Astrocyte (in vitro differentiated cells and primary cell): Measurements from ENCODE around the gene PAGR1. TPM values are rescaled to one million over a fixed set of nuclear protein-coding genes. Genes with fewer than 3 reads are reported as not detected.

Experiments
- DNase-seq: peaks from one replicate; pipeline ENCODE4 v3.0.0-alpha.2; 2010; ENCODE audit warnings: low read depth
- FAIRE-seq: peaks from 2 replicates; lab custom pipeline; 2011; peaks lifted over from hg19 to GRCh38; lab: Jason Lieb, UNC
- H2AFZ ChIP-seq: 2 replicates; pipeline ENCODE4 v1.6.0; 2012; ENCODE audit warnings: low read depth, low read length, inconsistent platforms
- H3K27ac ChIP-seq: 2 replicates; pipeline ENCODE4 v1.5.1; 2011; ENCODE audit warnings: low read depth, low read length, inconsistent platforms
- H3K27me3 ChIP-seq: 2 replicates; pipeline ENCODE4 v1.6.0; 2011; ENCODE audit warnings: low read length, inconsistent platforms; ENCODE audit not compliant: insufficient read depth
- H3K36me3 ChIP-seq: 2 replicates; pipeline ENCODE4 v1.5.1; 2011; ENCODE audit warnings: low read length, inconsistent platforms; ENCODE audit not compliant: insufficient read depth
- H3K4me1 ChIP-seq: 2 replicates; pipeline ENCODE4 v1.5.1; 2011; ENCODE audit warnings: low read length, inconsistent platforms; ENCODE audit not compliant: insufficient read depth
- H3K4me2 ChIP-seq: 2 replicates; pipeline ENCODE4 v1.6.0; 2012; ENCODE audit warnings: low read length, inconsistent platforms
- H3K4me3 ChIP-seq: 2 replicates; pipeline ENCODE4 v1.5.1; 2011; ENCODE audit warnings: low read depth, mild to moderate bottlenecking, low read length, inconsistent platforms; ENCODE audit not compliant: insufficient read depth
- H3K79me2 ChIP-seq: 2 replicates; pipeline ENCODE4 v1.6.0; 2012; ENCODE audit warnings: mild to moderate bottlenecking, low read length, inconsistent platforms; ENCODE audit not compliant: insufficient read depth
- H3K9ac ChIP-seq: 2 replicates; pipeline ENCODE4 v1.6.0; 2012; ENCODE audit warnings: mild to moderate bottlenecking, low read length, inconsistent platforms
- H3K9me3 ChIP-seq: 2 replicates; pipeline ENCODE4 v1.5.1; 2012; ENCODE audit warnings: low read depth, mild to moderate bottlenecking, low read length, inconsistent platforms; ENCODE audit not compliant: insufficient read depth
- H4K20me1 ChIP-seq: 2 replicates; pipeline ENCODE4 v1.6.0; 2012; ENCODE audit warnings: low read length, inconsistent platforms; ENCODE audit not compliant: insufficient read depth
- H3K27ac Mint-ChIP-seq: one replicate; pipeline ENCODE4 v1.8.0; 2021; ENCODE audit warnings: mild to moderate bottlenecking, mixed read lengths; ENCODE audit not compliant: unreplicated experiment
- H3K27me3 Mint-ChIP-seq: one replicate; pipeline ENCODE4 v1.8.0; 2021; ENCODE audit warnings: low read depth, mixed read lengths; ENCODE audit not compliant: unreplicated experiment
- H3K36me3 Mint-ChIP-seq: one replicate; pipeline ENCODE4 v1.8.0; 2021; ENCODE audit warnings: low read depth, mixed read lengths; ENCODE audit not compliant: unreplicated experiment
- H3K4me1 Mint-ChIP-seq: one replicate; pipeline ENCODE4 v1.8.0; 2021; ENCODE audit warnings: low read depth, mixed read lengths; ENCODE audit not compliant: unreplicated experiment
- H3K4me3 Mint-ChIP-seq: one replicate; pipeline ENCODE4 v1.8.0; 2021; ENCODE audit warnings: mild to moderate bottlenecking, moderate library complexity, mixed read lengths; ENCODE audit not compliant: unreplicated experiment
- H3K9me3 Mint-ChIP-seq: one replicate; pipeline ENCODE4 v1.8.0; 2021; ENCODE audit warnings: mild to moderate bottlenecking, mixed read lengths; ENCODE audit not compliant: unreplicated experiment
- EZH2 ChIP-seq: IDR thresholded peaks from 2 replicates; pipeline ENCODE4 v1.6.1; 2012; ENCODE audit warnings: mild to moderate bottlenecking, low read length, inconsistent platforms; ENCODE audit not compliant: insufficient read depth
- total RNA-seq: library from RNA; stranded (reverse); gene quantifications from 2 replicates; pipeline ENCODE4 v1.2.1, GENCODE V29; 2021
- TF ChIP-seq, protein P1 (sequence below): IDR thresholded peaks from 2 replicates; pipeline ENCODE4 v1.5.1; 2011; ENCODE audit warnings: low read depth, mild to moderate bottlenecking, inconsistent platforms, low read length, moderate library complexity; ENCODE audit not compliant: insufficient read depth

Gene PAGR1
- total RNA-seq, 1 donor from 2014 or later: 20.8 TPM

DNA sequence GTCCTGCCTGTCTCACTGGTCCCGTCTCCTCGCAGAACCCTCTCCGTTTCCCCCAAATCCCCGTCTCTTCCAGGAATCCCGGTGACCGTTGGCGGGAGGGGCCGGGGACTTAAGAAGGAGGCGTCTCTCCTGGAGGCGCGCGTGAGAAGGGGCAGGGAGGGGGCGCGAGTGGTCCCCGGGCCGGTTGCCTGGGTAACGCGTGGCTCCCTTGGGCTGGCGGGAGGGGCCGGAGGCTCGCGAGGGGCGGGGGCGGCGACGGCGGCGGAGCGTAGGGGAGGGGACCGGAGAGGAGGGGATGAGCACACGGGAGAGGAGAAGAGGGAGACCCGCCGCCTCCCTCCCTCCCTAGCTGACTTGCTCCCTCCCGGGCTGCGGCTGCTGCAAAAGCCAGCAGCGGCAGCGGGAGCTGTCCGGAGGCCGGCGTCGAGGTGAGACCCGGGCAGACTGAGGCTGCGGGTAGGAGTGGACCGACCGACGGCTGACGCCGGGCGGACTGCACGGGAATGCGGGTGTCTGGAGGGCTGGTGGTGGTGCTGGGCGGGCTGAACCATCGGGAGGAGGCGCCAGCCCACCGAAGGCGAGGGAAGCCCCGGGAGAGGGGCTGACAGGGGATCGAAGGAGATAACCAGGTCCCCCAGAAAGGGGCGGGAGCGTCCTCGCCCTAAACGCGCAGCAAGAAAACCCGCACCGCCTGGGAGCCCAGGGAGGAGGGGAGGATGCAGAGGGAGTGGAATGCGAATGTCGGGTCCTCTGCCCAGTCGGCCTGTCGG lies 3.9 kb upstream of the PAGR1 start, which contains the start of gene PRRT2:
Gene PRRT2, plus strand, starts transcription at position 298 of the 770 bp plus-strand sequence. CDS start 862 bp downstream, outside the sequence.
- H3K27me3 Mint-ChIP-seq: no peaks in the 10 kb centered on the region
- H4K20me1 ChIP-seq: peaks cover 34% of the 10 kb centered on the region
- no peak for DNase-seq
- no peaks in the 10 kb centered on the region for H3K9me3 Mint-ChIP-seq
- peak within 1 kb of the TSS; percentile 54 for H2AFZ ChIP-seq
- H3K79me2 ChIP-seq: peaks cover 44% of the 10 kb centered on the region
- H3K4me3 Mint-ChIP-seq: peak within 1 kb of the TSS; percentile 83
- H3K4me2 ChIP-seq: peak within 1 kb of the TSS; percentile 93
- FAIRE-seq: no peak
- TF ChIP-seq EZH2: no peak
- TF ChIP-seq, protein P1, sequence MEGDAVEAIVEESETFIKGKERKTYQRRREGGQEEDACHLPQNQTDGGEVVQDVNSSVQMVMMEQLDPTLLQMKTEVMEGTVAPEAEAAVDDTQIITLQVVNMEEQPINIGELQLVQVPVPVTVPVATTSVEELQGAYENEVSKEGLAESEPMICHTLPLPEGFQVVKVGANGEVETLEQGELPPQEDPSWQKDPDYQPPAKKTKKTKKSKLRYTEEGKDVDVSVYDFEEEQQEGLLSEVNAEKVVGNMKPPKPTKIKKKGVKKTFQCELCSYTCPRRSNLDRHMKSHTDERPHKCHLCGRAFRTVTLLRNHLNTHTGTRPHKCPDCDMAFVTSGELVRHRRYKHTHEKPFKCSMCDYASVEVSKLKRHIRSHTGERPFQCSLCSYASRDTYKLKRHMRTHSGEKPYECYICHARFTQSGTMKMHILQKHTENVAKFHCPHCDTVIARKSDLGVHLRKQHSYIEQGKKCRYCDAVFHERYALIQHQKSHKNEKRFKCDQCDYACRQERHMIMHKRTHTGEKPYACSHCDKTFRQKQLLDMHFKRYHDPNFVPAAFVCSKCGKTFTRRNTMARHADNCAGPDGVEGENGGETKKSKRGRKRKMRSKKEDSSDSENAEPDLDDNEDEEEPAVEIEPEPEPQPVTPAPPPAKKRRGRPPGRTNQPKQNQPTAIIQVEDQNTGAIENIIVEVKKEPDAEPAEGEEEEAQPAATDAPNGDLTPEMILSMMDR: no peak
- H3K4me1 ChIP-seq: peaks cover 37% of the 10 kb centered on the region
- no peaks in the 10 kb centered on the region for H3K27me3 ChIP-seq
- peak within 1 kb of the TSS; percentile 93 for H3K27ac Mint-ChIP-seq
- peaks cover 9% of the 10 kb centered on the region for H3K36me3 Mint-ChIP-seq
- no peaks in the 10 kb centered on the region for H3K9me3 ChIP-seq
- H3K27ac ChIP-seq: peak within 1 kb of the TSS; percentile 64
- H3K9ac ChIP-seq: peak within 1 kb of the TSS; percentile 84
- H3K4me1 Mint-ChIP-seq: peaks cover 37% of the 10 kb centered on the region
- peak within 1 kb of the TSS; percentile 59 for H3K4me3 ChIP-seq
- no peaks in the 10 kb centered on the region for H3K36me3 ChIP-seq

DNA sequence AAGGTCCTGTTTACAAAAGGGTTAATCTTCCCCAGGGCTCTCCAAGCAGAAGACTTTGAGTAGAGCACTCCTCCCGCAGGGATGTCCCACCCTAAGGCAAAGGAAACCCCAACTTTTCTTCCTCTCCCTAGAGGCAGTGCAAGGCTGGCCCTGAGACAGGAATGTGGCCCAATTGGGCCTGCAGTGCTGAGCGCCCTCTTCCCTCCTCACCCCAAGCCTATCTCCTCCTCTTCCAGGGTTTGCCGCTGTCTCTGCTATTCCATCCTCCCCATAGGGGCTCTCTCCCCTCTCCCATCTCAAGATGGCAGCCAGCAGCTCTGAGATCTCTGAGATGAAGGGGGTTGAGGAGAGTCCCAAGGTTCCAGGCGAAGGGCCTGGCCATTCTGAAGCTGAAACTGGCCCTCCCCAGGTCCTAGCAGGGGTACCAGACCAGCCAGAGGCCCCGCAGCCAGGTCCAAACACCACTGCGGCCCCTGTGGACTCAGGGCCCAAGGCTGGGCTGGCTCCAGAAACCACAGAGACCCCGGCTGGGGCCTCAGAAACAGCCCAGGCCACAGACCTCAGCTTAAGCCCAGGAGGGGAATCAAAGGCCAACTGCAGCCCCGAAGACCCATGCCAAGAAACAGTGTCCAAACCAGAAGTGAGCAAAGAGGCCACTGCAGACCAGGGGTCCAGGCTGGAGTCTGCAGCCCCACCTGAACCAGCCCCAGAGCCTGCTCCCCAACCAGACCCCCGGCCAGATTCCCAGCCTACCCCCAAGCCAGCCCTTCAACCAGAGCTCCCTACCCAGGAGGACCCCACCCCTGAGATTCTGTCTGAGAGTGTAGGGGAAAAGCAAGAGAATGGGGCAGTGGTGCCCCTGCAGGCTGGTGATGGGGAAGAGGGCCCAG lies 3.0 kb upstream of the PAGR1 start:
- Histone ChIP-seq H3K27ac (no peak overlapping the region), H3K79me2 (peaks cover 44% of the 10 kb centered on the region), H2AFZ (no peak overlapping the region), H3K9me3 (no peaks in the 10 kb centered on the region), H3K4me1 (peaks cover 37% of the 10 kb centered on the region), H3K36me3 (peaks cover 1% of the 10 kb centered on the region), H4K20me1 (peaks cover 33% of the 10 kb centered on the region), H3K4me3 (peak overlapping the region; percentile 59), H3K4me2 (peak overlapping the region; percentile 93), H3K9ac (peak overlapping the region; percentile 69), H3K27me3 (no peaks in the 10 kb centered on the region)
- FAIRE-seq (no peak), DNase-seq (no peak)
- Mint-ChIP-seq H3K4me3 (peak overlapping the region; percentile 83), H3K36me3 (peaks cover 9% of the 10 kb centered on the region), H3K9me3 (no peaks in the 10 kb centered on the region), H3K27me3 (no peaks in the 10 kb centered on the region), H3K4me1 (peaks cover 40% of the 10 kb centered on the region), H3K27ac (peak overlapping the region; percentile 12)
- TF ChIP-seq, protein P1: no peak
- TF ChIP-seq EZH2: no peak
